Measurements from ENCODE around the gene ANKS6. TPM values are rescaled to one million over a fixed set of nuclear protein-coding genes. Genes with fewer than 3 reads are reported as not detected.

The ANKS6 gene
- total RNA-seq, 1 experiment from 2014 or later = 39.2 TPM

DNA sequence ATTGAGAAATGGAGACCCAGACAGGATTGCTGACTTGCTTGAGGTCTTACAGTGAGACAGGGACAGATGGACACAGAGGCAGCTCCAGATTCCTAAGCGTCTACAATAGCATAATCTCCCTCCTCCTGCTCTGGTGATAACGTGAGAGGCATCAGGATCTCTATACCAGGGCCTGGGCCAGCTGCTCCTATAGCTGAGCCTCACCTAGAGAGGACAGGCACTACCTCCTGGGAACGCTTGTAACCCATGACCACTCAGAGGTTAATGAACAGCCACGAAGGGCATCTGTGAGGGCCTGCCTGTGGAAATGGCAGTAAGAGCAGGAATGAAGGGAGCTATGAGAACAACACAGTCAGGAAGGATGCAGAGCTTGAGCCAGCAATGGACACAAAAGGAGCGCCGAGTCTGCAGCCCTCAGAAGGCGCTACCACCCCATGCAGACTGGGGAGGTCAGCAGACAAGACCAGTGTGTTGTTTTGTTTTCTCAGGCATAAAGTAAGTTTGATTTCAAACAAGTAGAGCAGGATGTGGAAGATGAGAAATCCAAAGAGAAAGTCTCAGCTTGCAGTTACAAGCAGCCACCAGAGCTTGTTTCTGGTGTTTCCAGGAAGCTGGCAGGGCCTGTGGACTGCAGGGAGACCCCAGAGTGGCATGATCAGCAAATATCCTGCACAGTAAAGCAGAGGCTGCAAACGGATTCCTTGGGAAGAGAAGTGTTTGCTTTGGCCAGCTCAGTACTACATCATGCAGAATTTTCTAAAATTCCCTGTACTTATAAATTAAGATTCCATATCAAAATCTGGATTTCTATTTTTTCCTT lies 17.4 kb downstream of the ANKS6 start:
- H4K20me1 ChIP-seq (ENCODE audit: insufficient read depth) = no peaks in the 10 kb centered on the region
- H3K79me2 ChIP-seq (ENCODE audit: insufficient read depth, low read length) = no peaks in the 10 kb centered on the region
- BruUV-seq (replicated peaks) = no TSS peak
- TF ChIP-seq YY1 (IDR thresholded peaks at IDR 0.05; ENCODE audit: extremely low read depth, insufficient replicate concordance, low read depth, low read length) (no peak), TCF7L2 (IDR thresholded peaks at IDR 0.05; ENCODE audit: borderline replicate concordance, extremely low read depth, insufficient read depth, insufficient read length) (no peak), SRF (IDR thresholded peaks at IDR 0.05; ENCODE audit: low read depth) (no peak), FOSL1 (IDR thresholded peaks at IDR 0.05; ENCODE audit: low read depth) (no peak), EGR1 (IDR thresholded peaks at IDR 0.05; ENCODE audit: low read depth) (no peak), EZH2phosphoT487 (IDR thresholded peaks at IDR 0.05; ENCODE audit: borderline replicate concordance) (no peak), ZFX (IDR thresholded peaks at IDR 0.05) (no peak), CBX3 (IDR thresholded peaks at IDR 0.05; ENCODE audit: low read depth) (no peak), POLR2A (IDR thresholded peaks at IDR 0.05; ENCODE audit: borderline replicate concordance, extremely low read depth, insufficient read depth, insufficient read length) (no peak), SP1 (IDR thresholded peaks at IDR 0.05; ENCODE audit: low read depth) (no peak), POLR2AphosphoS5 (IDR thresholded peaks at IDR 0.05; ENCODE audit: low read depth, low read length) (no peak), EZH2 (IDR thresholded peaks at IDR 0.05) (no peak), SIN3A (IDR thresholded peaks at IDR 0.05; ENCODE audit: low read depth) (no peak), ELF1 (IDR thresholded peaks at IDR 0.05; ENCODE audit: borderline replicate concordance, low read depth) (no peak), RAD21 (IDR thresholded peaks at IDR 0.05; ENCODE audit: low read depth) (no peak)
- TF ChIP-seq, protein P1, sequence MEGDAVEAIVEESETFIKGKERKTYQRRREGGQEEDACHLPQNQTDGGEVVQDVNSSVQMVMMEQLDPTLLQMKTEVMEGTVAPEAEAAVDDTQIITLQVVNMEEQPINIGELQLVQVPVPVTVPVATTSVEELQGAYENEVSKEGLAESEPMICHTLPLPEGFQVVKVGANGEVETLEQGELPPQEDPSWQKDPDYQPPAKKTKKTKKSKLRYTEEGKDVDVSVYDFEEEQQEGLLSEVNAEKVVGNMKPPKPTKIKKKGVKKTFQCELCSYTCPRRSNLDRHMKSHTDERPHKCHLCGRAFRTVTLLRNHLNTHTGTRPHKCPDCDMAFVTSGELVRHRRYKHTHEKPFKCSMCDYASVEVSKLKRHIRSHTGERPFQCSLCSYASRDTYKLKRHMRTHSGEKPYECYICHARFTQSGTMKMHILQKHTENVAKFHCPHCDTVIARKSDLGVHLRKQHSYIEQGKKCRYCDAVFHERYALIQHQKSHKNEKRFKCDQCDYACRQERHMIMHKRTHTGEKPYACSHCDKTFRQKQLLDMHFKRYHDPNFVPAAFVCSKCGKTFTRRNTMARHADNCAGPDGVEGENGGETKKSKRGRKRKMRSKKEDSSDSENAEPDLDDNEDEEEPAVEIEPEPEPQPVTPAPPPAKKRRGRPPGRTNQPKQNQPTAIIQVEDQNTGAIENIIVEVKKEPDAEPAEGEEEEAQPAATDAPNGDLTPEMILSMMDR (IDR thresholded peaks at IDR 0.05 in 2 of 3, conservative IDR thresholded peaks at IDR 0.05 in 1 of 3; ENCODE audit: borderline replicate concordance in 1 of 3, insufficient read depth in 1 of 3, low read depth in 2 of 3, low read length in 2 of 3) = no peak
- TF ChIP-seq, protein P2, sequence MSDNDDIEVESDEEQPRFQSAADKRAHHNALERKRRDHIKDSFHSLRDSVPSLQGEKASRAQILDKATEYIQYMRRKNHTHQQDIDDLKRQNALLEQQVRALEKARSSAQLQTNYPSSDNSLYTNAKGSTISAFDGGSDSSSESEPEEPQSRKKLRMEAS (IDR thresholded peaks at IDR 0.05) = no peak
- TF ChIP-seq, protein P3, sequence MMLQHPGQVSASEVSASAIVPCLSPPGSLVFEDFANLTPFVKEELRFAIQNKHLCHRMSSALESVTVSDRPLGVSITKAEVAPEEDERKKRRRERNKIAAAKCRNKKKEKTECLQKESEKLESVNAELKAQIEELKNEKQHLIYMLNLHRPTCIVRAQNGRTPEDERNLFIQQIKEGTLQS (IDR thresholded peaks at IDR 0.05) = no peak
- TF ChIP-seq, protein P4, sequence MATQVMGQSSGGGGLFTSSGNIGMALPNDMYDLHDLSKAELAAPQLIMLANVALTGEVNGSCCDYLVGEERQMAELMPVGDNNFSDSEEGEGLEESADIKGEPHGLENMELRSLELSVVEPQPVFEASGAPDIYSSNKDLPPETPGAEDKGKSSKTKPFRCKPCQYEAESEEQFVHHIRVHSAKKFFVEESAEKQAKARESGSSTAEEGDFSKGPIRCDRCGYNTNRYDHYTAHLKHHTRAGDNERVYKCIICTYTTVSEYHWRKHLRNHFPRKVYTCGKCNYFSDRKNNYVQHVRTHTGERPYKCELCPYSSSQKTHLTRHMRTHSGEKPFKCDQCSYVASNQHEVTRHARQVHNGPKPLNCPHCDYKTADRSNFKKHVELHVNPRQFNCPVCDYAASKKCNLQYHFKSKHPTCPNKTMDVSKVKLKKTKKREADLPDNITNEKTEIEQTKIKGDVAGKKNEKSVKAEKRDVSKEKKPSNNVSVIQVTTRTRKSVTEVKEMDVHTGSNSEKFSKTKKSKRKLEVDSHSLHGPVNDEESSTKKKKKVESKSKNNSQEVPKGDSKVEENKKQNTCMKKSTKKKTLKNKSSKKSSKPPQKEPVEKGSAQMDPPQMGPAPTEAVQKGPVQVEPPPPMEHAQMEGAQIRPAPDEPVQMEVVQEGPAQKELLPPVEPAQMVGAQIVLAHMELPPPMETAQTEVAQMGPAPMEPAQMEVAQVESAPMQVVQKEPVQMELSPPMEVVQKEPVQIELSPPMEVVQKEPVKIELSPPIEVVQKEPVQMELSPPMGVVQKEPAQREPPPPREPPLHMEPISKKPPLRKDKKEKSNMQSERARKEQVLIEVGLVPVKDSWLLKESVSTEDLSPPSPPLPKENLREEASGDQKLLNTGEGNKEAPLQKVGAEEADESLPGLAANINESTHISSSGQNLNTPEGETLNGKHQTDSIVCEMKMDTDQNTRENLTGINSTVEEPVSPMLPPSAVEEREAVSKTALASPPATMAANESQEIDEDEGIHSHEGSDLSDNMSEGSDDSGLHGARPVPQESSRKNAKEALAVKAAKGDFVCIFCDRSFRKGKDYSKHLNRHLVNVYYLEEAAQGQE (IDR thresholded peaks at IDR 0.05; ENCODE audit: low read depth) = no peak
- ChIA-PET POLR2A (no interaction called here), RAD21 (ENCODE audit: low non-redundant PET in 1 of 2, low total read pairs in 2 of 2, uncharacterized antibody in 2 of 2, unreplicated experiment in 2 of 2) (no interaction called here), CTCF (no interaction called here)
- H3K27ac ChIP-seq (ENCODE audit: low read depth, low read length) = no peak overlapping the region
- H3K4me3 ChIP-seq (replicated peaks in 1 of 2; ENCODE audit: low read depth in 1 of 2, low read length in 2 of 2) = no peak overlapping the region
- ATAC-seq (no peak), DNase-seq (ENCODE audit: low read depth, low spot score) (no peak)
- peaks cover 20 to 41% of the 10 kb centered on the region in 2 experiments for H3K4me1 ChIP-seq (ENCODE audit: control insufficient read depth in 1 of 2, insufficient read depth in 2 of 2, low read length in 2 of 2)
- intact Hi-C loops (cut with micrococcal nuclease) = loop anchor here (10.0 kb wide), 1 partner anchor 704 kb away; no protein-coding TSS in a partner anchor
- H3K9me2 ChIP-seq (ENCODE audit: insufficient read depth) = no peaks in the 10 kb centered on the region
- H3K9me3 ChIP-seq (ENCODE audit: control insufficient read depth in 1 of 2, insufficient read depth in 1 of 2, low read depth in 1 of 2, low read length in 2 of 2) = no peaks in the 10 kb centered on the region
- H2AFZ ChIP-seq (ENCODE audit: low read depth, low read length, poor library complexity, severe bottlenecking) = no peak overlapping the region
- peaks cover 0 to 20% of the 10 kb centered on the region in 2 experiments; a peak in 1 of 4 replicates for H3K36me3 ChIP-seq (ENCODE audit: control insufficient read depth in 1 of 2, insufficient read depth in 2 of 2, low read length in 2 of 2)
- H3K9ac ChIP-seq (ENCODE audit: low read length) = no peak overlapping the region
- no peak overlapping the region for H3K4me2 ChIP-seq (ENCODE audit: low read length)
- H3K27me3 ChIP-seq (ENCODE audit: insufficient read depth, low read length) = no peaks in the 10 kb centered on the region

Measured in HCT116 (cell line).